ENCODE data around the gene GRM7. TPM values are rescaled to one million over a fixed set of nuclear protein-coding genes. Genes with fewer than 3 reads are reported as not detected.

Gene GRM7
- total RNA-seq, 6 donors from 2014 or later: 0.46 to 8.6 TPM; not detected in 4

DNA sequence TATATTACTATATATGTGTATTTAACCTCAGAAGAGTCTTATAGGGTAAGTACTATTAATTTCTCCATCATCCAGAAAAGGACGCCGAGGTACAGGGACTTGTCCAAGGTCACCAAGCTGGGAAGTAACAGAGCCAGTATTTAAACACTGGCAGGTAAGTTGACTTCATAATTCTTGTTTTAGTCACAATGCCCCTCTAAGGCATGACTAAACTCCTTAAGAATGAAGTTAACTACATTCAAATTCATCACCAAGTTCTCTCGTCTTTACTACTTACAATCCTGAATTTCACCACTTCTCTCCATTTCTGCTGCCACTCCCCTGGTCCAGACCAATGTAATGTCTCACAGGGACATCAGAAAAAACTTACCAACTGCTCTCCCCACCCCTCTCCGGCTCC lies 312.1 kb downstream of the GRM7 start:
- Histone ChIP-seq H3K9me3 (no peaks in the 10 kb centered on the region), H3K27me3 (no peaks in the 10 kb centered on the region), H3K36me3 (no peaks in the 10 kb centered on the region), H3K4me3 (no peak overlapping the region), H3K27ac (no peak overlapping the region), H3K4me1 (no peaks in the 10 kb centered on the region)
- no peak for ATAC-seq (ENCODE audit: low FRiP score in 2 of 2)
- TF ChIP-seq, protein P1, sequence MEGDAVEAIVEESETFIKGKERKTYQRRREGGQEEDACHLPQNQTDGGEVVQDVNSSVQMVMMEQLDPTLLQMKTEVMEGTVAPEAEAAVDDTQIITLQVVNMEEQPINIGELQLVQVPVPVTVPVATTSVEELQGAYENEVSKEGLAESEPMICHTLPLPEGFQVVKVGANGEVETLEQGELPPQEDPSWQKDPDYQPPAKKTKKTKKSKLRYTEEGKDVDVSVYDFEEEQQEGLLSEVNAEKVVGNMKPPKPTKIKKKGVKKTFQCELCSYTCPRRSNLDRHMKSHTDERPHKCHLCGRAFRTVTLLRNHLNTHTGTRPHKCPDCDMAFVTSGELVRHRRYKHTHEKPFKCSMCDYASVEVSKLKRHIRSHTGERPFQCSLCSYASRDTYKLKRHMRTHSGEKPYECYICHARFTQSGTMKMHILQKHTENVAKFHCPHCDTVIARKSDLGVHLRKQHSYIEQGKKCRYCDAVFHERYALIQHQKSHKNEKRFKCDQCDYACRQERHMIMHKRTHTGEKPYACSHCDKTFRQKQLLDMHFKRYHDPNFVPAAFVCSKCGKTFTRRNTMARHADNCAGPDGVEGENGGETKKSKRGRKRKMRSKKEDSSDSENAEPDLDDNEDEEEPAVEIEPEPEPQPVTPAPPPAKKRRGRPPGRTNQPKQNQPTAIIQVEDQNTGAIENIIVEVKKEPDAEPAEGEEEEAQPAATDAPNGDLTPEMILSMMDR (IDR thresholded peaks at IDR 0.05): no peak
- TF ChIP-seq POLR2AphosphoS5 (IDR thresholded peaks at IDR 0.05) (no peak), POLR2A (IDR thresholded peaks at IDR 0.05) (no peak), EP300 (IDR thresholded peaks at IDR 0.05) (no peak)
- DNase-seq: no peak
- 71 to 74% methylated on average over 4 of the region's 4 CpGs for WGBS, 2 donors

- DNase-seq (no peak), ATAC-seq (ENCODE audit: low FRiP score in 2 of 2) (no peak)
- no peaks in the 10 kb centered on the region for H3K4me1 ChIP-seq
- 89 to 100% methylated on average over 1 of the region's 1 CpG for WGBS, 2 donors
- H3K36me3 ChIP-seq: no peaks in the 10 kb centered on the region
- H3K4me3 ChIP-seq: no peak overlapping the region
- no peaks in the 10 kb centered on the region for H3K9me3 ChIP-seq
- H3K27ac ChIP-seq: no peak overlapping the region
- H3K27me3 ChIP-seq: no peaks in the 10 kb centered on the region
- TF ChIP-seq, protein P1 (IDR thresholded peaks at IDR 0.05): no peak
- TF ChIP-seq EP300 (IDR thresholded peaks at IDR 0.05): no peak
- TF ChIP-seq POLR2AphosphoS5 (IDR thresholded peaks at IDR 0.05): no peak
- no peak for TF ChIP-seq POLR2A (IDR thresholded peaks at IDR 0.05)
Measured at GRCh38 chr3:7188551-7188950, 327.6 kb downstream of the GRM7 start.

GRCh38 chr3:7190095-7190494 lies 329.2 kb downstream of the GRM7 start:
- DNase-seq (no peak), ATAC-seq (ENCODE audit: low FRiP score in 2 of 2) (no peak)
- no peak for TF ChIP-seq POLR2AphosphoS5 (IDR thresholded peaks at IDR 0.05)
- TF ChIP-seq EP300 (IDR thresholded peaks at IDR 0.05): no peak
- TF ChIP-seq, protein P1 (IDR thresholded peaks at IDR 0.05): no peak
- no peaks in the 10 kb centered on the region for H3K27me3 ChIP-seq
- H3K4me1 ChIP-seq: no peaks in the 10 kb centered on the region
- WGBS, 2 donors: 92 to 95% methylated on average over 4 of the region's 4 CpGs
- no peak overlapping the region for H3K4me3 ChIP-seq
- H3K9me3 ChIP-seq: no peaks in the 10 kb centered on the region
- no peak overlapping the region for H3K27ac ChIP-seq
- no peaks in the 10 kb centered on the region for H3K36me3 ChIP-seq

GRCh38 chr3:7193269-7193668 lies 332.4 kb downstream of the GRM7 start:
- Histone ChIP-seq H3K4me3 (no peak overlapping the region), H3K27ac (no peak overlapping the region)
- no peak for DNase-seq

More at GRCh38 chr3:7193269-7193668, 332.4 kb downstream of the GRM7 start:
- H3K27me3 ChIP-seq: no peaks in the 10 kb centered on the region
- H3K4me1 ChIP-seq: no peaks in the 10 kb centered on the region
- H3K9me3 ChIP-seq: no peaks in the 10 kb centered on the region
- TF ChIP-seq, protein P1 (IDR thresholded peaks at IDR 0.05): no peak
- TF ChIP-seq POLR2A (IDR thresholded peaks at IDR 0.05) (no peak), POLR2AphosphoS5 (IDR thresholded peaks at IDR 0.05) (no peak), EP300 (IDR thresholded peaks at IDR 0.05) (no peak)
- no peak for ATAC-seq (ENCODE audit: low FRiP score in 2 of 2)
- H3K36me3 ChIP-seq: no peaks in the 10 kb centered on the region
